Measurements from ENCODE around the gene DNTTIP2. TPM values are rescaled to one million over a fixed set of nuclear protein-coding genes. Genes with fewer than 3 reads are reported as not detected.

DNTTIP2 gene
- total RNA-seq, 4 donors from 2014 or later: 3.0 to 37.6 (median 24.2) TPM

DNA sequence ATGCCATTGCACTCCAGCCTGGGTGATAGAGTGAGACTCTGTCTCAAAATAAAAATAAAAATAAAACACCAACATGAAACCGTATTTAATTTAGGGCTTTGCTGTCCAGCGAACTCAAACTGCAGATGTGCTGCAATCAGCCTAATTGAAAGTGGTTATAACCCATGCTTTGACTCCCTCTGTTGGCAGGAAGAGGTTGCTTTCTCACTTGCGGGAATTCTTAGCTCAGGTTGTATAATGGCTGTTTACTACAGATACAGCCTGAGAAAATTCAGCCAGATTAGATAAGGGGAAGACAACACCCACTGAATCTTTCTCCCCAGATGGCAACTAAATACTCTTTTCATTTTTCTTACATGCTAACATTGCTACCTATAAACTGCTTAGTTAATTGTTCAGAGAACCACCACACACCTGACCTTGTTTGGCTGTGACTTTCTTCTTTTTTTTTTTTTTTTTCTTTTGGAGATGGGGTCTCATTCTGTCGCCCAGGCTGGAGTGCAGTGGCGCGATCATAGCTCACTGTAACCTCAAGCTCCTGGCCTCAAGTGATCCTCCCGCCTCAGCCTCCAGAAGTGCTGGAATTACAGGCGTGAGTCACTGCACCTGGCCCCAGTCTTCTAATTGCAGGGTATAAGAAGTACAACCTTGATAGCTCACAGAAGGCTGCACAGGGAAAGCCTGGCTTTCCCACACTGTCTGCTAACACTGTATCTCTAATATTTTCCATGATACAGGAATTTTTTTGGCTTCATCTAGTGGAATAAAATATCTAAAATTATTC, 34.6 kb downstream of the DNTTIP2 start:
- TF ChIP-seq POLR2A (IDR thresholded peaks at IDR 0.05): no peak
- TF ChIP-seq POLR2AphosphoS5 (IDR thresholded peaks at IDR 0.05): no peak
- no peak for TF ChIP-seq EP300 (IDR thresholded peaks at IDR 0.05; ENCODE audit: low read depth)
- TF ChIP-seq, protein P1, sequence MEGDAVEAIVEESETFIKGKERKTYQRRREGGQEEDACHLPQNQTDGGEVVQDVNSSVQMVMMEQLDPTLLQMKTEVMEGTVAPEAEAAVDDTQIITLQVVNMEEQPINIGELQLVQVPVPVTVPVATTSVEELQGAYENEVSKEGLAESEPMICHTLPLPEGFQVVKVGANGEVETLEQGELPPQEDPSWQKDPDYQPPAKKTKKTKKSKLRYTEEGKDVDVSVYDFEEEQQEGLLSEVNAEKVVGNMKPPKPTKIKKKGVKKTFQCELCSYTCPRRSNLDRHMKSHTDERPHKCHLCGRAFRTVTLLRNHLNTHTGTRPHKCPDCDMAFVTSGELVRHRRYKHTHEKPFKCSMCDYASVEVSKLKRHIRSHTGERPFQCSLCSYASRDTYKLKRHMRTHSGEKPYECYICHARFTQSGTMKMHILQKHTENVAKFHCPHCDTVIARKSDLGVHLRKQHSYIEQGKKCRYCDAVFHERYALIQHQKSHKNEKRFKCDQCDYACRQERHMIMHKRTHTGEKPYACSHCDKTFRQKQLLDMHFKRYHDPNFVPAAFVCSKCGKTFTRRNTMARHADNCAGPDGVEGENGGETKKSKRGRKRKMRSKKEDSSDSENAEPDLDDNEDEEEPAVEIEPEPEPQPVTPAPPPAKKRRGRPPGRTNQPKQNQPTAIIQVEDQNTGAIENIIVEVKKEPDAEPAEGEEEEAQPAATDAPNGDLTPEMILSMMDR (IDR thresholded peaks at IDR 0.05): peak; percentile 56 to 81 (median 67)
- H3K27ac ChIP-seq: peak overlapping the region; percentile 94 to 100 (median 98)
- WGBS, 2 donors (ENCODE audit: low coverage in 1 of 2): 37 to 41% methylated on average over 7 to 8 of the region's 8 CpGs
- H3K36me3 ChIP-seq: no peaks in the 10 kb centered on the region
- H3K9me3 ChIP-seq: no peaks in the 10 kb centered on the region
- intact Hi-C loops (cut with DNase I; ENCODE audit: low total_unique reads): loop anchor here (10.0 kb wide), 2 partner anchors 220 to 400 kb away; partner anchors contain the start of gene FNBP1L
- H3K4me1 ChIP-seq: peaks cover 11 to 30% (median 20%) of the 10 kb centered on the region in 4 donors
- in situ Hi-C loops (cut with MboI; ENCODE audit: low pct_ligation_motif_present in 1 of 4, low pct_unique_long_range_greater_than_20kb in 1 of 4, low sequenced_read_pairs in 3 of 4): loop anchor here in 2 of 4 donors (25.0 kb wide), 2 partner anchors 407 to 532 kb away; partner anchors contain the start of gene FNBP1L (in 1 of the 2)
- H3K4me3 ChIP-seq: no peak overlapping the region
- no peaks in the 10 kb centered on the region for H3K27me3 ChIP-seq
- DNase-seq: peak; percentile 40

DNA sequence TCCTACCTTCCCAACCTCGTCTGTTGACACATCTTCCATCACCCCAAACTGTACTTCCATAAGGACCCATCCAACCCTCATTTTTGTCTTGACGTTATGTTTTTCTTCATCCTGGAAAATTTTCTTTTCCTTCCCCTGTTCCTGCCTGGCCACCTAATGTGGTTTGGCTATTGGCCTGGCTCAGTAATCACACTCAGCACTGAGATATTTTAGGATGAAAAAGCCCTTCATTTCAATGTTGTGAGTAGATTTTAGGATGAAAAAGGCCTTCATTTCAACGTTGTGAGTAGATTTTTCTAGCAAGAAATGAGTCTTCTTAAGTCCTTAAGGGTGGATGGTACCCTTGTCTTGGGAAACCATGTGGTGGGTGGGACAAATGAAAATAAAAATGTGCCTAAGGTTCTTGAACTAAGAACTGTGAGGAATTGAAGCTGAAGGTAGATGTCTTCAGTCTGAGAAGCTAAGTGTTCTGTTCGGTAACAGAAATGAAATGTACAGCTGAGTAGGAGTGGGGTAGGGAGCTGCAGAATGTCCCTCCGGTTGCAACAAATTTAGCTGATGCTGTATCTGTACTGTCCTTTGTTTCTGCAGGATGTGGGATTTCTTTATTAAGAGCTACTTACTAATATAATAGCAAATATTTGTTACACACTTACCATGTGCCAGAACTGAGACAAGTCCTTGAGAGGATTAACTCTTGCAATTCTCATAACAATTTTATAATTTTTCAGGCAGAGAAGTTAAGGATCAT, 36.1 kb downstream of the DNTTIP2 start:
- no peak overlapping the region for H3K27ac ChIP-seq
- DNase-seq: no peak
- in situ Hi-C loops (cut with MboI; ENCODE audit: low pct_ligation_motif_present in 1 of 4, low pct_unique_long_range_greater_than_20kb in 1 of 4, low sequenced_read_pairs in 3 of 4): loop anchor here in 2 of 4 donors (25.0 kb wide), 2 partner anchors 406 to 531 kb away; partner anchors contain the start of gene FNBP1L (in 1 of the 2)
- H3K4me1 ChIP-seq: peaks cover 8 to 22% (median 16%) of the 10 kb centered on the region in 4 donors
- TF ChIP-seq, protein P1 (IDR thresholded peaks at IDR 0.05): no peak
- TF ChIP-seq EP300 (IDR thresholded peaks at IDR 0.05; ENCODE audit: low read depth) (no peak), POLR2AphosphoS5 (IDR thresholded peaks at IDR 0.05) (no peak), POLR2A (IDR thresholded peaks at IDR 0.05) (no peak)
- no peaks in the 10 kb centered on the region for H3K27me3 ChIP-seq
- no peaks in the 10 kb centered on the region for H3K36me3 ChIP-seq
- H3K9me3 ChIP-seq: no peaks in the 10 kb centered on the region
- H3K4me3 ChIP-seq: no peak overlapping the region
- WGBS, 2 donors (ENCODE audit: low coverage in 1 of 2): 84 to 91% methylated on average over 4 to 5 of the region's 5 CpGs
- intact Hi-C loops (cut with DNase I; ENCODE audit: low total_unique reads): loop anchor here (10.0 kb wide), 2 partner anchors 218 to 398 kb away; partner anchors contain the start of gene FNBP1L

DNA sequence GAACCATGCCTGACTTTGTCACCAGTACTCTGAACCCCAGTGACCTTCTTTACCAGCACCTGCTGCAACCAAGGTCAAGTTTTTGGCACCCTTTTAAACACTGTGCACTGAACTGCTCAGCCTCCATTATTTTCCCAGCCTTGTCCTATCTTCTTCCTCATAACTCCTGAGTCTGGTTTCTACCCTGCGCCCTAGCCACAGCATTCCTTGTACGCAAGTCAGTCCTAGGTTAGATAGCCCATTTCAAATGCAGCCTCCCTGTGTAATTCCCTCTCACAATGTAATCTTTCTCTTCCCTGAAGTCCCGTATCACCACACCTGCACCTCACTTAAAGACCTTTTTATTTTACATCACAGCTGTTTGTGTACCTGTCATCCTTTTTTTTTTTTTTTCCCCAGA, 37.2 kb downstream of the DNTTIP2 start:
- H3K27me3 ChIP-seq: no peaks in the 10 kb centered on the region
- H3K9me3 ChIP-seq: no peaks in the 10 kb centered on the region
- H3K4me3 ChIP-seq: no peak overlapping the region
- TF ChIP-seq EP300 (IDR thresholded peaks at IDR 0.05; ENCODE audit: low read depth) (no peak), POLR2AphosphoS5 (IDR thresholded peaks at IDR 0.05) (no peak), POLR2A (IDR thresholded peaks at IDR 0.05) (no peak)
- TF ChIP-seq, protein P1 (IDR thresholded peaks at IDR 0.05): no peak
- no peaks in the 10 kb centered on the region for H3K36me3 ChIP-seq
- 96 to 100% methylated on average over 3 of the region's 3 CpGs for WGBS, 2 donors (ENCODE audit: low coverage in 1 of 2)
- intact Hi-C loops (cut with DNase I; ENCODE audit: low total_unique reads) (loop anchor here (10.0 kb wide), 2 partner anchors 217 to 397 kb away; partner anchors contain the start of gene FNBP1L), in situ Hi-C loops (cut with MboI; ENCODE audit: low pct_ligation_motif_present in 1 of 4, low pct_unique_long_range_greater_than_20kb in 1 of 4, low sequenced_read_pairs in 3 of 4) (loop anchor here in 2 of 4 donors (25.0 kb wide), 2 partner anchors 404 to 529 kb away; partner anchors contain the start of gene FNBP1L (in 1 of the 2))
- H3K27ac ChIP-seq: no peak overlapping the region
- peaks cover 8 to 21% (median 16%) of the 10 kb centered on the region in 4 donors for H3K4me1 ChIP-seq
- DNase-seq: no peak
